SK-N-SH (cell line): Measurements from ENCODE around the gene LIX1. TPM values are rescaled to one million over a fixed set of nuclear protein-coding genes. Genes with fewer than 3 reads are reported as not detected.

Experiments
- CTCF ChIA-PET: fragments of 300-600, 350-600 bp; formaldehyde crosslinking; extraction: SDS; loops from one replicate; lab custom pipeline; 2021; lab: Yijun Ruan, JAX
- POLR2A ChIA-PET: fragments of 350-600 bp; sonication (Branson Sonifier 250); formaldehyde crosslinking; extraction: SDS; loops from one replicate; lab custom pipeline; 2020; ENCODE audit warnings: antibody characterized with exemption, inconsistent platforms; lab: Yijun Ruan, JAX
- DNase-seq: peaks from one replicate; pipeline ENCODE4 v3.0.0; 2012
- H2AFZ ChIP-seq: fragments of 200-600 bp; sonication (generic); 2 replicates; pipeline ENCODE4 v1.8.1; 2016; ENCODE audit warnings: antibody characterized with exemption, mild to moderate bottlenecking, low read depth
- H3F3A ChIP-seq: fragments of 200-600 bp; sonication (generic); replicated peaks from 2 replicates; pipeline ENCODE3; 2016; ENCODE audit warnings: antibody characterized with exemption, mild to moderate bottlenecking; ENCODE audit not compliant: insufficient read depth
- H3K27ac ChIP-seq, 2 experiments: fragments of 200-500 bp in 1 of 2; fragments of 200-600 bp in 1 of 2; sonication (Bioruptor generic) in 1 of 2; sonication (generic), shearing (Covaris generic) in 1 of 2; 2 replicates each; pipeline versions ENCODE4 v1.5.1 to v1.6.1; 2014 to 2016; ENCODE audit warnings: low read depth in 2 of 2, inconsistent platforms in 1 of 2, low read length in 1 of 2, mild to moderate bottlenecking in 1 of 2, mixed read lengths in 1 of 2
- H3K27me3 ChIP-seq: fragments of 200-600 bp; sonication (generic), shearing (Covaris generic); 2 replicates; pipeline ENCODE4 v1.6.1; 2016; ENCODE audit warnings: mixed run types; ENCODE audit not compliant: insufficient read depth
- H3K36me3 ChIP-seq, 2 experiments: fragments of 200-500 bp in 1 of 2; fragments of 200-600 bp in 1 of 2; sonication (Bioruptor generic) in 1 of 2; sonication (generic) in 1 of 2; replicated peaks in 1 of 2; 2 replicates each; pipeline versions ENCODE3 to v1.5.1; 2014 to 2016; ENCODE audit warnings: low read length in 1 of 2, mild to moderate bottlenecking in 1 of 2; ENCODE audit not compliant: insufficient read depth in 2 of 2, control insufficient read depth in 1 of 2
- H3K4me1 ChIP-seq, 2 experiments: fragments of 200-500 bp in 1 of 2; fragments of 200-600 bp in 1 of 2; sonication (Bioruptor generic) in 1 of 2; sonication (generic), shearing (Covaris generic) in 1 of 2; 2 replicates each; pipeline versions ENCODE4 v1.5.1 to v1.6.1; 2014 to 2016; ENCODE audit warnings: low read depth in 1 of 2, low read length in 1 of 2, mixed run types in 1 of 2; ENCODE audit not compliant: insufficient read depth in 2 of 2, control insufficient read depth in 1 of 2
- H3K4me2 ChIP-seq: fragments of 200-600 bp; sonication (generic), shearing (Covaris generic); 2 replicates; pipeline ENCODE4 v1.6.1; 2017; ENCODE audit warnings: mixed run types
- H3K4me3 ChIP-seq, 2 experiments: fragments of 200-500 bp in 1 of 2; fragments of 200-600 bp in 1 of 2; sonication (Bioruptor generic) in 1 of 2; sonication (generic), shearing (Covaris generic) in 1 of 2; 2 replicates each; pipeline versions ENCODE4 v1.5.1 to v1.8.1; 2014 to 2016; ENCODE audit warnings: low read depth in 2 of 2, inconsistent platforms in 1 of 2, low read length in 1 of 2, mild to moderate bottlenecking in 1 of 2, mixed read lengths in 1 of 2, moderate library complexity in 1 of 2
- H3K79me2 ChIP-seq: fragments of 200-600 bp; sonication (generic); 2 replicates; pipeline ENCODE4 v1.8.1; 2017; ENCODE audit warnings: mild to moderate bottlenecking; ENCODE audit not compliant: insufficient read depth
- H3K9ac ChIP-seq: fragments of 200-600 bp; sonication (generic); 2 replicates; pipeline ENCODE4 v1.6.1; 2017; ENCODE audit warnings: mixed run types
- H3K9me2 ChIP-seq: fragments of 200-600 bp; sonication (generic); 2 replicates; pipeline ENCODE4 v1.6.1; 2017; ENCODE audit warnings: mixed run types
- H3K9me3 ChIP-seq: fragments of 200-600 bp; sonication (generic); 2 replicates; pipeline ENCODE4 v1.6.1; 2017; ENCODE audit warnings: mixed run types, mild to moderate bottlenecking, moderate library complexity
- H4K20me1 ChIP-seq: fragments of 200-600 bp; sonication (generic); 2 replicates; pipeline ENCODE4 v1.6.1; 2017; ENCODE audit warnings: mild to moderate bottlenecking, mixed run types; ENCODE audit not compliant: insufficient read depth
- ELF1 ChIP-seq: IDR thresholded peaks from 2 replicates; pipeline ENCODE4 v1.4.0; 2012
- EP300 ChIP-seq, 2 experiments: IDR thresholded peaks; 2 replicates each; pipeline versions ENCODE4 v1.4.0 to v1.6.1; 2012; ENCODE audit warnings: borderline replicate concordance in 1 of 2, low read depth in 1 of 2, low read length in 1 of 2
- FOXM1 ChIP-seq: IDR thresholded peaks from 2 replicates; pipeline ENCODE4 v1.4.0; 2012; ENCODE audit warnings: low read depth, mild to moderate bottlenecking
- GABPA ChIP-seq: IDR thresholded peaks from 2 replicates; pipeline ENCODE4 v1.4.0; 2012; ENCODE audit warnings: low read depth, mild to moderate bottlenecking
- MEF2A ChIP-seq: IDR thresholded peaks from 2 replicates; pipeline ENCODE4 v1.4.0; 2012; ENCODE audit warnings: low read depth, borderline replicate concordance
- NRF1 ChIP-seq: IDR thresholded peaks from 2 replicates; pipeline ENCODE4 v1.6.1; 2012; ENCODE audit warnings: low read depth, mild to moderate bottlenecking, low read length
- PBX3 ChIP-seq: IDR thresholded peaks from 2 replicates; pipeline ENCODE4; 2012
- RCOR1 ChIP-seq: fragments of 150-350 bp; IDR thresholded peaks from 2 replicates; pipeline ENCODE4 v1.6.1; 2017; ENCODE audit warnings: antibody characterized with exemption, low read length
- RFX5 ChIP-seq: IDR thresholded peaks from 2 replicates; pipeline ENCODE4 v1.6.1; 2012; ENCODE audit warnings: mild to moderate bottlenecking, improper control_type of control experiment, low read length
- RXRA ChIP-seq: IDR thresholded peaks from 2 replicates; pipeline ENCODE4 v1.4.0; 2012; ENCODE audit warnings: low read depth, mild to moderate bottlenecking, borderline replicate concordance
- TAF1 ChIP-seq: IDR thresholded peaks from 2 replicates; pipeline ENCODE4 v1.6.1; 2012; ENCODE audit warnings: low read depth, mild to moderate bottlenecking, low read length, moderate library complexity, borderline replicate concordance
- TEAD4 ChIP-seq: IDR thresholded peaks from 2 replicates; pipeline ENCODE4 v1.4.0; 2012; ENCODE audit warnings: mild to moderate bottlenecking, borderline replicate concordance; ENCODE audit not compliant: insufficient read depth
- USF2 ChIP-seq: fragments of 150-350 bp; IDR thresholded peaks from 2 replicates; pipeline ENCODE4 v1.6.1; 2017; ENCODE audit warnings: antibody characterized with exemption, low read length, low read depth, borderline replicate concordance
- YY1 ChIP-seq: IDR thresholded peaks from 2 replicates; pipeline ENCODE4 v1.4.0; 2012; ENCODE audit warnings: low read depth, mild to moderate bottlenecking
- ZBTB33 ChIP-seq: IDR thresholded peaks from 2 replicates; pipeline ENCODE4 v1.4.0; 2012; ENCODE audit warnings: low read depth, borderline replicate concordance
- WGBS: methylation state at CpG from one replicate; pipeline ENCODE4 v1.1.6; 2017; ENCODE audit warnings: low lambda C conversion rate; 5-methylcytosine and 5-hydroxymethylcytosine counted together
- polyA plus RNA-seq, 3 experiments: library from polyadenylated mRNA; depleted of rRNA; stranded (reverse); fragments of >200 nt; gene quantifications; 2 replicates each; pipeline ENCODE4 v1.2.3, GENCODE V29; 2012
- TF ChIP-seq, protein P1 (sequence below): fragments of 150-350 bp; IDR thresholded peaks from 2 replicates; pipeline ENCODE4 v1.6.1; 2016; ENCODE audit warnings: mild to moderate bottlenecking, low read depth, low read length

Gene LIX1
- polyA plus RNA-seq, 1 of the 3 experiments (the other 2 are of a cell fraction) = not detected

DNA sequence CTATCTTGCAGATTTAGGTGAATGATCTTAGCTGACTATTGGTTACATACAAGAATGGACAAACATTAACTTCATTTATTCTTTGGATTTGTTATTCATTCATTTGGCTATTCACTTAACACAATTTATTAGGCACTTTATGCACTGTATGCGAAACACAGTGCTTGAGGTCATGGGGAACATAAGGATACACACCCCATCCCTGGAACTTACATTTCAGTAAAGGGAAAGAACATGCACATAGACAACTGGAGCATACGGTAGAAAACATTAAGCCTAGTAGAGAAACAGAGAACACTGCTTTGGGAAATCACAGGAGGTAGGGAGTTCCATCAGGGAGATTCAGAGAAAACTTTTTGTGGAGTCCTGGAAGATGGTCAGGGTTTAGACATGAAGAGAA, 22.2 kb downstream of the LIX1 start:
- ChIA-PET POLR2A (no interaction called here), CTCF (interaction anchor here (1.1 kb wide), 1 partner anchor 8 kb away, joined by 3 read pairs; no protein-coding TSS in a partner anchor)

More for the DNA sequence above, 22.2 kb downstream of the LIX1 start:
- no peak for TF ChIP-seq NRF1
- no peak for TF ChIP-seq ELF1
- TF ChIP-seq EP300 (IDR thresholded peaks at IDR 0.05; ENCODE audit: borderline replicate concordance in 1 of 2, low read depth in 1 of 2, low read length in 1 of 2) = no peak
- TF ChIP-seq FOXM1 = no peak
- no peak for TF ChIP-seq TEAD4
- no peak for TF ChIP-seq RFX5
- TF ChIP-seq, protein P1, sequence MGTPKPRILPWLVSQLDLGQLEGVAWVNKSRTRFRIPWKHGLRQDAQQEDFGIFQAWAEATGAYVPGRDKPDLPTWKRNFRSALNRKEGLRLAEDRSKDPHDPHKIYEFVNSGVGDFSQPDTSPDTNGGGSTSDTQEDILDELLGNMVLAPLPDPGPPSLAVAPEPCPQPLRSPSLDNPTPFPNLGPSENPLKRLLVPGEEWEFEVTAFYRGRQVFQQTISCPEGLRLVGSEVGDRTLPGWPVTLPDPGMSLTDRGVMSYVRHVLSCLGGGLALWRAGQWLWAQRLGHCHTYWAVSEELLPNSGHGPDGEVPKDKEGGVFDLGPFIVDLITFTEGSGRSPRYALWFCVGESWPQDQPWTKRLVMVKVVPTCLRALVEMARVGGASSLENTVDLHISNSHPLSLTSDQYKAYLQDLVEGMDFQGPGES = no peak
- no peak for TF ChIP-seq RCOR1
- TF ChIP-seq MEF2A = no peak
- no peak for TF ChIP-seq TAF1
- no peak for TF ChIP-seq YY1
- TF ChIP-seq RXRA = no peak
- no peak for TF ChIP-seq PBX3
- TF ChIP-seq USF2 = no peak
- no peak for TF ChIP-seq ZBTB33
- TF ChIP-seq GABPA = no peak
- H3K9ac ChIP-seq = no peak overlapping the region
- no peaks in the 10 kb centered on the region for H3K36me3 ChIP-seq
- H3K4me2 ChIP-seq = no peak overlapping the region
- H4K20me1 ChIP-seq = no peaks in the 10 kb centered on the region
- no peak overlapping the region for H3K4me3 ChIP-seq
- no peaks in the 10 kb centered on the region for H3F3A ChIP-seq
- DNase-seq = no peak
- 43% methylated on average over 2 of the region's 2 CpGs for WGBS
- peaks cover 0 to 11% of the 10 kb centered on the region in 2 experiments; a peak in 2 of 4 replicates for H3K4me1 ChIP-seq
- no peaks in the 10 kb centered on the region for H3K9me2 ChIP-seq
- no peaks in the 10 kb centered on the region for H3K9me3 ChIP-seq
- no peak overlapping the region for H3K27ac ChIP-seq
- H2AFZ ChIP-seq = no peak overlapping the region
- H3K79me2 ChIP-seq = no peaks in the 10 kb centered on the region
- peaks cover 8% of the 10 kb centered on the region; the same call in 1 of the 2 replicates for H3K27me3 ChIP-seq
